ENCODE data around the gene DIPK1B. TPM values are rescaled to one million over a fixed set of nuclear protein-coding genes. Genes with fewer than 3 reads are reported as not detected.

Gene DIPK1B
- total RNA-seq, 4 donors from 2014 or later, result 7.1 to 13.5 (median 9.5) TPM

DNA sequence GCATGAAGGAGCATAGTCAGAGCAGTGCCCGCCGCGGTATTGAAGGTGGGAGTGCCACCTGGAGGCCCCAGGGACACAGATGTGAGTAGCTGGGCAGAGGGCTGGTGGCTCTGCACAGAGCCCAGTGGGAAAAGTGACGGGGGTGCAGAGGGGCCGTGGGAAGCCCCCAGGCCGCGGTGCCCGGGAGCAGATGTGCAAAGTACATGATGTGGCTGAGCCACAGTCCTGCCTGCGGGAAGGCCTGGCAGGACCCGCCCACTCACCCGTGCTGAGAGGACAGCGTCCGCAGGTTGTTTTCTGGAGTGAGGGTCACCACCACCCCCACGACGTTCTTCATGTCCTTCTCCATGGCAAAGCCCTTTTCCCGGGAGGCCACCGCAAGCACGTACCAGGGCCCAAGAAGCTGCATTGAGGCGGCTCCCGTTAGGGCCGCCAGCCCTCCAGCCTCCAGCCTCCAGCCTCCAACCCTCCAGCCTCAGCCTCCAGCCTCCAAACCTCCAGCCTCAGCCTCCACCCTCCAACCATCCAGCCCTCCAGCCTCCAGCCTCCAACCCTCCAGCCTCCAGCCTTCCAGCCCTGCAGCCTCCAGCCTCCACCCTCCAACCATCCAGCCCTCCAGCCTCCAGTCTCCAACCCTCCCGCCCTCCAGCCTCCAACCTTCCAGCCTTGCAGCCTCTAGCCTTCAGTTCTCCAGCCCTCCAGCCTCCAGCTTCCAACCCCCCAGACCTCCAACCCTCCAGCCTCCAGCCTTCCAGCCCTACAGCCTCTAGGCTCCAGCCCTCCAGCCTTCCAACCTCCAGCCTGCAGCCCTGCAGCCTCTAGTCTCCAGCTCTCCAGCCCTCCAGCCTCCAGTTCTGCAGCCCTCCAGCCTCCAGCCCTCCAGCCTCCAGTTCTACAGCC is 35.0 kb downstream of the DIPK1B start:
- no peak for DNase-seq (ENCODE audit: low spot score in 2 of 2)
- 83 to 85% methylated on average over 22 of the region's 22 CpGs for WGBS, 2 donors
- no peak overlapping the region for H3K4me3 ChIP-seq (ENCODE audit: low read depth, poor library complexity, severe bottlenecking)
- TF ChIP-seq POLR2A (IDR thresholded peaks at IDR 0.05), result no peak
- TF ChIP-seq, protein P1, sequence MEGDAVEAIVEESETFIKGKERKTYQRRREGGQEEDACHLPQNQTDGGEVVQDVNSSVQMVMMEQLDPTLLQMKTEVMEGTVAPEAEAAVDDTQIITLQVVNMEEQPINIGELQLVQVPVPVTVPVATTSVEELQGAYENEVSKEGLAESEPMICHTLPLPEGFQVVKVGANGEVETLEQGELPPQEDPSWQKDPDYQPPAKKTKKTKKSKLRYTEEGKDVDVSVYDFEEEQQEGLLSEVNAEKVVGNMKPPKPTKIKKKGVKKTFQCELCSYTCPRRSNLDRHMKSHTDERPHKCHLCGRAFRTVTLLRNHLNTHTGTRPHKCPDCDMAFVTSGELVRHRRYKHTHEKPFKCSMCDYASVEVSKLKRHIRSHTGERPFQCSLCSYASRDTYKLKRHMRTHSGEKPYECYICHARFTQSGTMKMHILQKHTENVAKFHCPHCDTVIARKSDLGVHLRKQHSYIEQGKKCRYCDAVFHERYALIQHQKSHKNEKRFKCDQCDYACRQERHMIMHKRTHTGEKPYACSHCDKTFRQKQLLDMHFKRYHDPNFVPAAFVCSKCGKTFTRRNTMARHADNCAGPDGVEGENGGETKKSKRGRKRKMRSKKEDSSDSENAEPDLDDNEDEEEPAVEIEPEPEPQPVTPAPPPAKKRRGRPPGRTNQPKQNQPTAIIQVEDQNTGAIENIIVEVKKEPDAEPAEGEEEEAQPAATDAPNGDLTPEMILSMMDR (IDR thresholded peaks at IDR 0.05), result no peak
- intact Hi-C loops (cut with DNase I; ENCODE audit: low total_unique reads), result no loop called here

DNA sequence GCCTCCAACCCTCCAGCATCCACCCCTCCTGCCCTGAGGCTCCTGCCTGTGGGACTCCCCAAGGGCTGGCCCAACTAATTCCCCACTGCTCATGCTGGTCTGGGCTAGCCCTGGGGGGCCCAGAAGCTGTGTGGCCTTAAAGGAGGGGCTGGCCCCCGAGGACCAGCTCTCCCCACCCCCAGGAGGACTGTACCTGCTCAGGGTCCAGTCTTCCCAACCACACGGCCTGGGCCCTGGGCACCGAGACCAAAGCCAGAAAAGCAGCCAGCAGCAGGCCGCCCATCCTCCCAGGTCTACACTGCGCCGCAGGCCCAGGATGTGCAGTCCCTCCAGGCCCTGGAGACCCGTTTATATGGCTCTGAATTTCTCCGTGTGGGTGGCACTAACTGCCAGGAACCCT is 35.8 kb downstream of the DIPK1B start, which contains the start of gene LCN6:
TSS of gene LCN6 (minus strand) at position 325 of the 400 bp plus-strand sequence. CDS start at position 283, 42 bp downstream.
- H3K4me3 ChIP-seq (ENCODE audit: low read depth, poor library complexity, severe bottlenecking), result no peak within 1 kb of the TSS
- intact Hi-C loops (cut with DNase I; ENCODE audit: low total_unique reads), result no loop called here
- 58 to 72% methylated on average over 5 to 7 of the region's 8 CpGs for WGBS, 2 donors
- no peak for TF ChIP-seq POLR2A (IDR thresholded peaks at IDR 0.05)
- TF ChIP-seq, protein P1 (IDR thresholded peaks at IDR 0.05), result no peak
- DNase-seq (ENCODE audit: low spot score in 2 of 2), result no peak

DNA sequence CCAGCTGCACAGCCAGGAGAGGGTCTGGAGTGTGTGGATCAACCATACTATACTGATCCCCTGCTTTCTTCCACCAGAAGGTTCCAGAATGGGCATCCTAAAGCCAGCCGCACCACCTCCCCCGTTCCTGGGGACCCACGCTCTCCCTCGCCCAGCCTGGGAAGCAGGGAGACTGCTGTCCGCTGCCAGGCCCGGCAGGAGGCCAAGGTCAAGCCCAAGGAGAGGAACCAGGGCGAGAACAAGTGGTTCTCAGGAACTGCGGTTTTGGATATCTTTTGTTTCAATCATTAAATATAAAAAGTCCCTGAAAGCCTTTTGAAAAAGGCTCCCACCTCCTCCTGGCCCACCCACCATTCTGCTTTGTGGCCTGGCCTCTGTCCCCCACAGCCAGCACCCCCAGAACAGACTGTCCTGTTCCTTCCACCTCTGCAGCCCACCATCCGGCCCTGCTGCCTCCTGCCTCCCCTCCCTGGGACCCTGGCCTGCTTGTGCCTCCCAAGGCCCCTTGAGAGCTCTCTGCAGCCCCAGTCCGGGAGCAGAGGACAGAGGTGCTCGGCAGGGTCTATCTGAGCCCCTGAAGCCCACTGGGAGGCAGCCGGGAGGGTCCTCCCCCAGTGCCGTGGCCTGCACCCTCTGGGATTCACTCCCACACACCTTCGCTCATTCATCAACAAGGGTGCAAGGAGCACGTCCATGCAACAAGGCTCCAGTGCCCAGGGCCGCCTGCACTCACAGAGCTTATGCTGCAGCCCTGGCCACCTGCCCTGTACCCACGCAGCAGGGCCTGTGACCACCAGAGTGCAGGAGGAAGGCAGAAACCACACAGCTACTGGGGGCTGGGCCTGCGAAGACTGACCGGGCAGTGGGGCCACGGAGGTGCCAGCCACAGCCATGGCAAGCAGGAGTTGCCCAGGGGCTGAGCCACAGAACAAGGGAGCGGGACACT is 36.6 kb downstream of the DIPK1B start:
- TF ChIP-seq, protein P1 (IDR thresholded peaks at IDR 0.05), result no peak
- TF ChIP-seq POLR2A (IDR thresholded peaks at IDR 0.05), result no peak
- WGBS, 2 donors, result 79 to 85% methylated on average over 21 of the region's 21 CpGs
- intact Hi-C loops (cut with DNase I; ENCODE audit: low total_unique reads), result no loop called here
- DNase-seq (ENCODE audit: low spot score in 2 of 2), result no peak
- no peak overlapping the region for H3K4me3 ChIP-seq (ENCODE audit: low read depth, poor library complexity, severe bottlenecking)

DNA sequence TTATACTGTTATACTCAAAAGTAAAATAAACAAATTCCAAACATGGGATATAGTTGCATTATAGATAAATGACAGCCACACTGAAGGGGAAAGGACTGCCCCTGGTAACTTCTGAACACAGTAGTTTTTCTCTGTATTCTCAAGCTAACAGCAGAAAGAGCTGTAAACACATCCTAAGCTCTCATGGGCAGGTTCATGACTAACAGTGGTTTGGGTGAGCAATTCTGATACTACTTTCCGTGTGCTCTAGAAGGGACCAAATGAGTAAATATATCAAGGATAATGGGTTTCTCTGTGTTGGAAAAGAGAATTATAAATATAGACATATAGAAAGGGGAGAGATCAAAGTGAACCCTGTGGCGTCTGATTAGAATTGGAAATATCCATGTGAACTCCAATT is 38.2 kb downstream of the DIPK1B start:
- intact Hi-C loops (cut with DNase I; ENCODE audit: low total_unique reads), result no loop called here
- 28 to 40% methylated on average over 2 of the region's 2 CpGs for WGBS, 2 donors
- no peak for DNase-seq (ENCODE audit: low spot score in 2 of 2)
- TF ChIP-seq, protein P1 (IDR thresholded peaks at IDR 0.05), result no peak
- no peak for TF ChIP-seq POLR2A (IDR thresholded peaks at IDR 0.05)
- H3K4me3 ChIP-seq (ENCODE audit: low read depth, poor library complexity, severe bottlenecking), result no peak overlapping the region

DNA sequence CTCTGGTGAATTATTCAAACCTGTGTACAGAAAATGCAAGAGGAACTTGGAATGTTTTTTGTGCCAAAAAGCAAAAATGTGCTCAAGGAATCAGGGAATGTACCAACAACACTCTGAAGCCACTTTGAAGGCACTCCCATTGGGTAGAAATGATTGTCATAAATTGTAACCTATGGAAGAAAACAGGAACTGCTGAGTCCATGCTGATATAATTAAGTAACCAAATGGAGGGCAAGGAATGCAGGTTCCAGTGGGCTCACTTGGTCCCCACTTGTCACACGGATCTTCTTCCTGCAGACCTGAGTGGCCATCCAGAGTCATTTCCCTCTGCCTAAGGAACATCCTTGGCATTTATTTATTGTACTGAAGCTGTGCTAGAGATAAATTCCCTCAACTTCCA is 38.9 kb downstream of the DIPK1B start:
- TF ChIP-seq, protein P1 (IDR thresholded peaks at IDR 0.05), result no peak
- no peak for TF ChIP-seq POLR2A (IDR thresholded peaks at IDR 0.05)
- DNase-seq (ENCODE audit: low spot score in 2 of 2), result no peak
- intact Hi-C loops (cut with DNase I; ENCODE audit: low total_unique reads), result no loop called here
- H3K4me3 ChIP-seq (ENCODE audit: low read depth, poor library complexity, severe bottlenecking), result no peak overlapping the region
- WGBS, 2 donors, result 81 to 83% methylated on average over 1 of the region's 1 CpG
